Forelimb muscle (tissue), 1 donor: Measurements from ENCODE around the gene CENPB. TPM values are rescaled to one million over a fixed set of nuclear protein-coding genes. Genes with fewer than 3 reads are reported as not detected.

Experiments used
- DNase-seq: peaks from one replicate; pipeline ENCODE4 v3.0.0-alpha.2; 2013; ENCODE audit warnings: low read depth
- polyA plus RNA-seq: library from polyadenylated mRNA; unstranded; fragments of 120-200 nt; gene quantifications from one replicate; pipeline ENCODE4 v1.2.1, GENCODE V29; 2013; ENCODE audit not compliant: insufficient read length

The CENPB gene
- polyA plus RNA-seq, 1 donor: 44.4 TPM

DNA sequence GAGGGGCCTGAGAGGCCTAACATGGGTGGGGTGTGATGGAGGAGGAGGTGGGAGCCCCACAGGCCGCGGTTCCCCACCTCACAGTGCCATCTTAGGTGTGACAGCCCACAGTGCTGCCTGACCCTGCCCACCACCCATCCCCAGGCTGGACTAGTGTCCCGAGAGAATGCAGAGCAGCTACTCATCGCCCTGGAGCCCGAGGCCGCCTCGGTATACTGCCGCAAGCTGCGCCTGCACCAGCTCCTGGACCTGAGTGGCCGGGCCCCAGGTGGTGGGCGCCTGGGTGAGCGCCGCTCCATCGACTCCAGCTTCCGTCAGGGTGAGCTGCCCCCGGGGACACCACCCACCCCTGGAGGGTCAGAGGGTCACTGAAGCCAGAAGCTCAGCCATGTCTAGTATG, 38.5 kb downstream of the CENPB start:
- no peak for DNase-seq

DNA sequence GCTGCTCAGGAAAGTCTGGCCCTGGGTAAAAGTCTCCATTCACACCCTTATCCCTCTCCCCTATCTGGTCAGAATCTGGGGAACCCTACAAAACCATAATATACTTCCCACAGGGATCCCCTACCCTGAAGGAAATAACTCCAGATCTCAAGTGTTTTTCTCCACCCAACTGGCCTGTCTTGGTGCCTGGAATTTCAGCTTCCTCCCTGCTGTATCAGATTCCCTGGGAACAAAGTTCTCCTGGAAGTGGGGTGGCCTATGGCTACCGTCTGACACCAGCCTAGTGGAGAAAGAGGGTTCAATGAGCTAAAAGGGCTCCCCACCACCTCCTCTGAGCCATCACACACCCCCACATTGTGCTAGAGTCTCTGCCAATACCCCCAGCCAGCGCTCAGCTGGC, 39.1 kb downstream of the CENPB start:
- DNase-seq: no peak

DNA sequence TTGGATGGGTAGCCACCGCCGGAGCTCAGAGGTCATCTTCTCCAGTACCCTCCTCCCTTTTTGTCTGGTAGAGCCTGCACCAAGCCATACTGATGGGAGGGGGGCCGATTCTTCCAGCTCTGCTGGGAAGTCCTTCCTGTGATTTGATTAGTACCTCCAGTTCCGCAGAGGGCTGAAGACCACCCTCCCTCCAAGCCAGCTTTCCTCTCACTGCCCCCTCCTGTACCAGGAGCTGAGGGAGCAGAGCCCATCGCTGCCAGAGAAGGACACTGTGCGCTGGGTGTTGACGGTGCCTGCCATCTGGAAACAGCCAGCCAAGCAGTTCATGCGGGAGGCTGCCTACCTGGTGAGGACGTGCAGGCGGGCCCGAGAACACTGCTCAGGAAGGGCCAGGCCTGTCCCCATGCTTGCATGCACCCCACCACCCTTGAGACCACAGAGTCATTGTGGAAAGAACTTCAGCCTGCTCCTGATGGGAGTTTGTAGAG, 40.8 kb downstream of the CENPB start:
- DNase-seq: no peak

DNA sequence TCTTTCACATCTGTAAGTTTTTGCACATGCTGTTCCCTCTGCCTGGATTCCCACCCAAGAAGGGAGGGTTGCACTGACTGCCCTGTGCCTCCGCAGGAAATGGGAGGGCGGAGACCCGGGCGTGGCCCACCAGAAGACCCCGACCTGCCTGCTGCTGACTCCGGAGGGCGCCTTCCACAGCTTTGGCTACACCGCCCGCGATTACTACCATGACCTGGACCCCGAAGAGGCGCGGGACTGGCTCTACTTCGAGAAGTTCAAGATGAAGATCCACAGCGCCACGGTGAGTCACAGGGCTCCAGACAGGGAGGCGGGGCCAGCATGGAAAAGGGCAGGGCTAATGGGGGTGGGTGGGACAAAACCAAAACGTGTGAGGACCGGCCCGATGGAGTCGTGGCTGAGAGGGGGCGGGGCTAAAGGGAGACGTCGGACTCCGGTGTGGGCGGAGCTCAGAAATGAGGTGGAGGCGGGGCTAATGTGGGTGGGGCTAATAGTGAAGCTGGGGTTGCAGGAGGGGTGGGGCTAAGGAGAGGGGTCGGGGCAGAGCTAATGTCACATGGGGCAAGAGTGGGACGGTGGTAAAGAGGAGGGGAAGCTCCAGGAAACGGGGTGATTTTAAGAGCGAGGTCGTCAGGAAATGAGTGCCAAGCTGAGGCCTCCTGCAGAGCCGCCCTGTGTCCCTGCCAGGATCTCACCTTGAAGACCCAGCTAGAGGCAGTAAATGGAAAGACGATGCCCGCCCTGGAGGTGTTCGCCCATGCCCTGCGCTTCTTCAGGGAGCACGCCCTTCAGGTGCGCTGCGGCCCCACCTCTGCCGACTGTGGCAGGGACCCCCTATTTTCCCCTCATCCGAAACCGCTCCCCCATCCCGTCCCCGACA, 41.5 kb downstream of the CENPB start:
- DNase-seq: no peak

DNA sequence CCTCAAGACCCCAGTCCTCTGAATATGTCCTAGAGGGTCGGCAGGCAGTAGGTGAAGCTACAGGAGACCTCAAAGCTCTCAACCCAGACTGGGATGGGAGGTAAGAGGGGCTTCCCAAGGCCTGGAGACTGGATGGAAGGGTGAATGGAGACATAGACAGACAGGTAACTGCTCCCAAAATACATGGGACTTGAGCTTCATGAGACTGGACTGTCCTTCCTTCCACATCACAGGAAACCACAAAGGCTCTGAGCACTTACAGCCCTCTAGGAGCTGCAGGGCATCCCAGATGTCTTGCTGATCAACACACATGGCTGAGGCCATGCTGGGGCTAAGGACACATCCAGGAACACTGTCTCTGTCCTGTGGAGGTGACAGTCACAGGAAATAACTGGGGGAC, 42.5 kb downstream of the CENPB start:
- no peak for DNase-seq

DNA sequence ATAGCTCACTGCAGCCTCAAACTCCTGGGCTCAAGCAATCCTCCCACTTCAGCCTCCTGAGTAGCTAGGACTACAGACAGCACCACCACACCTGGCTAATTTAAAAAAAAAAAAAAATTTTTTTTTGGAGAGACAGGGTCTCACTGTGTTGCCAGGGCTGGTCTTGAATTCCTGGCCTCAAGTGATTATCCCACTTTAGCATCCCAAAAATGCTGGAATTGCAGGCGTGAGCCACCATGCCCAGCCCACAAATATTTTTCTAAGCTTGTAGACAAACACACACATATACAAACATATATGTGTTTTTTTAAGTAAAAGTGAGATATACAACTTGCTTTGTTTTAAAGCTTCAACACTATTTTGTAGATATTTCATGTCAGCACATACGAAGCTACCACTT, 43.3 kb downstream of the CENPB start:
- no peak for DNase-seq

DNA sequence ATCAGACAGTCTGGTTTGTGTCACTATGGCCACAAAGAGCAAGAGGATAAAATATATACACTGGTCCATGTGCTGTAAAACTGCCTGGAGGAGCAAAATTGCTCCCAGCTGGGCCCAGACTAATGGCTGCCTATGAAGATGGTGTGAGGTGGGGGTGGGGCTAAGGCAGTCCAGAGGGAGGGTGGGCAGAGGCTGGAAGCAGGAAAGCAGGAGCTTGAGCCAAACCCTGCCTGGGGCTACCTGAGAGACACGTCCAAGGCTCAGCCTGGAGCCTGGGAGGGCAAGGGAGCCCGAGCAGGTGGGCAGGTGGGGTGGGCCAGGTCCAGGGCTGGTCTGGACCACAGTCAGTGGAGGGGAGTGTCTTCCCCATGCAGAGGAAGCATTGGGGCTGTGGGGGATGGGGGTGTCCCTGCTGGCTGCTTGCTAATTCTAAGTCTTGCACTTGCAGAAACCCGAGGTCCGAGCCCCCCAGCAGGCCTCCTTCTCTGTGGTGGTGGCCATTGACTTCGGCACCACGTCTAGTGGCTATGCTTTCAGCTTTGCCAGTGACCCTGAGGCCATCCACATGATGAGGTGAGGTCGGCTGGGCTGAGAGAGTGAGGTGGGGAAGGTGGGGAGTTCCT, 44.6 kb downstream of the CENPB start:
- DNase-seq: no peak

DNA sequence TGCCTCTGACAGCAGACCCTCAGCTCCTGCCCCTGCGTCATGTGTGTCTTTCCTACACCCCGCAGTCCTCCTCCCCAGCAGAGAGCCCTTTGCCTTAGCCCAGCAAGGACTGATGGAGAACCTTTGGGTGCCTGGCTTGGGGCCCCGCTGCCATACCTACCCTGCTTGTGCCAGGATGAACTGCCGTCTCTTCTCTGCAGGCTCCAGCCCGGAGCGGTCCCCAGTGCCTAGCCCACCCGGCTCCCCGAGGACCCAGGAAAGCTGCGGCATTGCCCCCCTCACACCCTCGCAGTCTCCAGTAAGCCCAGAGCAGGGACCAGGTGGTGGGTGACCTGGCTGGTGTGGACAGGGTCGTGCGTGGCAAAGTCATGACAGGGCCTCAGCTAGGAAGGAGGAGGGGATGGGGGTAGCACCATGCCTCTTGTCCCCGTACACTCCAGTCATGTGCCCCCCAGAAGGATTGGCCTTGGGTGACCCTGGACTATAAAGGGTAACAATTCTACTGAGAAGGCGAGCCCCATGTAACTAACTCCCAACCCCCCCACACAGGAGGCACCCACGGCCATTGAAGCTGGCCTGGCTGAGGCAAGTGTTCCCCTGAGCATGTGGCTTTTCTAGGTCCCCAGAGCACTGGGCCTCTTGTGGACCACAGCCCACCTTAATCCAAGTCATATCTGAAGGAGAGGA, 45.8 kb downstream of the CENPB start:
- no peak for DNase-seq

DNA sequence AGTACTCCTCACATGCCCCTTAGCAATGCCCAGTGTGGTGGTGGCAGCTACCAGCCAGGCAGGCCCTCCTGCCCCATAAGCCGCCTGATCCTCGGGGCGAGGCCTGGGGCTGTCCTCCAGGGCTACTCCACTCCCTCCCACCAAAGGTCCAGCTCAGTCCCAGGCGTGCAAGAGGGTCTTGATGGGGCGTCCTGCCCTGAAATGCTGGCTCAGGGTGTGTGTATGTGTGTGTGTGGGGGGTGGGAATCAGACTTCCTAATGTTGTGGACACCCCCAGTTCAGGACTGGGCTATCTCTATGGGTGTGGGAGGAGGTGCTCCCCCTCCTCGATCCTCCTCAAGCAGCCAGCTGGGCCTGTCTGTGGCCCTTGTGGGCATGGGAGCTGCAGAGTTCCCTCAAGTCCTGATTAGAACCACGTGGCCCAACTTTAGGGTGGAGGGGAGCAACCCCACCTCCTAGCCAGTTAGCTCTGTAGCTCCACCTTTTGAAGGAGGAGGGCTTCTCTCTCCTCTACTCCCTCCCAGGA, 46.6 kb downstream of the CENPB start:
- DNase-seq: no peak

DNA sequence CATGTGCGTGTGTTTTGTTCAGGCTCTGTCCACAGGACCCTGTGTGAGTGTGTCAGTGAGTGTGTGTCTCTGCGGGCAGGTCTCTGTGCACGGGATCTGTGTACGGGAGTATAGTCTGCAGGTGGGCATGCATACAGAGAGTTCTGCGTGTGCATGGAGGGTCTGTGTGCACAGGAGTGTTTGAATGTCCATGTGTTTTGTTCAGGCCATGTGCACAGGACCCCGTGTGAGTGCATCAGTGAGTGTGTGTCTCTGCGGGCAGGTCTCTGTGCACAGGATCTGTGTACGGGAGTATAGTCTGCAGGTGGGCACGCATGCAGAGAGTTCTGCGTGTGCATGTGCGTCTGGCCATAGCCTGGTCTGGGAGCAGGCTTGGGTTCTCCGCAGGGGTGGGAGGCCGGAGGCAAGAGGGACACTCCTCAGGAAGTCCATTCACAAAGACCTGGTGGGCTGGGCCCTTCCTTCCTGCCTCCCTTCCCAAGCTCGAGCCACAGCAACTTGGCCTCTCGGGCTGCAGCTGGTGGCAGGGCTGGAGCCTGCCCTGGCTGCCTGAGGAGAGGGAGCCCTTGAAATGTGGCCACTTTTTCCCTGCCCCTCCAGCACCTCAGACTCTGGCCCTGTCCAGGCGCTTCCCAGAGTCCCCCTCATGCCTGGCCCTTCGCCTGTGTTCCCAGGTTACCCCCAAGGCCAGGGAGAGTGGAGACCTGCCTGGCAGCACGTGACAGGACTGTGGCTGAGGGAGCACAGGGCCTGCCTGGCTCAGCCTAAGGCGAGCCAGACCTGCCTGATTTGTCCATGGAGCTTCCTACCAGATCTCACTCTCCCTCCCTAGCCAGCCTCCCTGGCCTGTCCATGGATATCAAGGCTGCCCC, 47.2 kb downstream of the CENPB start:
- no peak for DNase-seq

DNA sequence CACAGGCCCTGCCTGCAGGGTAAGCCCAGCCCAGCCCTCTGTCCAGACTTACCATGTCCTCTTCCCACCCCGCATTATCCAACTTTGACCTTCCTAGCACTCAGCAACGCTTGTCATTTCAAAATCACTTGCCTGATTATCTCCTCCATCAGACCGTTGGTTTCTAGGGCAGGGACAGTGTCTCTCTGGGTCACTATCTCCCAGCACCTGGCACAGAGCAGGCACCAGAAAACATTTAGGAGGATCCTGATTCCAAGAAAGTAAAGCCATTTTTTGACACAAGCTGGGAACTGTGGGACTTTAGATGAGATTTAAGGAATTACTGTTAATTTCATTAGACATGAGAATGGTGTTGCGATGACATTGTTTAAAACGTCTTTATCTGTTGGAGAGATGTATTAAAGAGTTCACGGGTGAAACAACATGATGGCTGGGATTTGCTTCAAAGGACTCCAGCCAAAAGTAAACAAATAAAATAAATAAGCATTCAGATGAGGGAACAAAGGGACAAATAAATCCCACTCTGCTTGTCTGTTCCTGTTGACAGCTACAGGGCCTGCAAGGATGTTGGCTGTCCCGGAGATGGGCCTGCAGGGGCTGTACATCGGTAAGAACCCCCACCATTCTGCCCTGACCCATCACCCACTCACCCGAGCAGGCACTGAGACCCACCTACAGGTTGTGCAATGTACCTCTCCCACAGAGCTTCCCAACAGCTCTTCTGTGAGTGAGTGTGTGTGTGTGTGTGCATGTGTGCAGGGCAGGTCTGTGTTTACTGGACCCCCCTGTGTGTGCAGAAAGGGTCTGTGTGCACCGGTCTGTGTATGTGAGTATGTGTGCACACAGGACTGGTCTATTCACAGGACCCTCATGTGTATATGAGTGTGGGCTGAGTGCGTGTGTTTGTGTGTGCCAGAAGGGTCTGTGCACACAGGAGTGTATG, 48.2 kb downstream of the CENPB start:
- DNase-seq: no peak

DNA sequence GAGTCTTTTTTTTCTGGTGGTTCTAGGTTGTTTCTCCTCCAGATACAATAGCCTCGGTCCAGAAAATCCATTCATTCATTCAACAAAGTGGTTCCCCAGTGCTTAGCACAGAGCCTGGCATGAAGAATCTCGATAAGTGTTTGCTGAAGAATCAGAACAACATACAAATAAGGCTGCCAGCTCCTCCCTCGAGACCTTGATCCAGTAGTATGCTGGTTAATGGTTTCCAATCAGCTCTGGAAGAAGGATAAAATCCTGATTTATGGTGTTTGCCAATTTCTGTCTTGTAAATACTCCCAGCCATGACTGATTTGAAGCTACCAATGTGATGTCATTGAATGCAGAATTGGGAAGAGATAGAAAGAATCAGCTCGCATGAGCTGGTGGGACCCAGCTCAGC, 50.8 kb downstream of the CENPB start:
- no peak for DNase-seq

DNA sequence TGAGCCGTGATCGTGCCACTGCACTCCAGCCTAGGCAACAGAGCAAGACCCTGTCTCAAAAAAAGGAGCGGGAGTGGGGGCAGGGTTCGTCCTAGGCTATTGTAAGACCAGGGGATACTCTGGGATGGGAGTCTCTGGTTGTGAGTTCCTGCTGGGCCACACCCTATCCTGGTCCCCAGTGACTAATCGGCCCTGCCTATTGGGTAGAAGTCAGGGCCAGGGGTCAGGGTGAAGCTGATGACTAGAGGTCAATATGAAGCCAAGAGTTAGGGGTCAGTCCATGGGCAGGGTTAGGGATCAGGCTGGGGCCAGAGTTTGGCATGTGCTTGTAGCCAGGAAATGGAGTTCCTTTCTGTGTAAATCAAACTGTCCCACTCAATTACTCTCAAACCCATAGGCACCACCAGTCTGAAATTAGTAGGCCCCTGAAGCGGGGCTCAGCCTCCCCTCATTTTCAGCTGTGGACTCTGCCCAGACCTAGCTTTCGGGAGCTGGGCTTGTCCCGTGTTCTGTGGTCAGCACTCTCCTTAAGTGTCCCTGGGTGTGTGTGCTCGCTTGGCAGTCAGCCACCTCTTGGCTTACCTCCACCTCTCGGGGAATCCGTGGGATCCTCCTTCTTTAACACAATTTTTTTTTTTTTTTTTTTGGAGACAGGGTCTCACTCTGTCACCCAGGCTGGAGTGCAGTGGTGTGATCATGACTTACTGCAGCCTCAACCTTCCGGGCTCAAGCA, 52.3 kb downstream of the CENPB start:
- no peak for DNase-seq

Other genes with a start within 250 kb of the CENPB start
- not detected for gene GFRA4, start 123.3 kb downstream of the CENPB start, polyA plus RNA-seq
- gene ADAM33, start 104.7 kb downstream of the CENPB start, polyA plus RNA-seq: 71.3 TPM
- 3.4 TPM for gene SIGLEC1, start 74.1 kb downstream of the CENPB start, polyA plus RNA-seq
- 21.4 TPM for gene HSPA12B, start 54.1 kb downstream of the CENPB start, polyA plus RNA-seq
- 21.6 TPM for gene ADISSP, start 19.0 kb downstream of the CENPB start, polyA plus RNA-seq
- gene SPEF1, start 5.3 kb downstream of the CENPB start, polyA plus RNA-seq: 0.11 TPM
- gene CDC25B, start 9.6 kb upstream of the CENPB start, polyA plus RNA-seq: 86.6 TPM
- 9.8 TPM for gene AP5S1, start 33.8 kb upstream of the CENPB start, polyA plus RNA-seq
- 22.8 TPM for gene MAVS, start 60.1 kb upstream of the CENPB start, polyA plus RNA-seq
- 25.8 TPM for gene PANK2, start 102.6 kb upstream of the CENPB start, polyA plus RNA-seq
- gene RNF24, start 228.8 kb upstream of the CENPB start, polyA plus RNA-seq: 20.8 TPM